Measurements from ENCODE around the gene PKHD1. TPM values are rescaled to one million over a fixed set of nuclear protein-coding genes. Genes with fewer than 3 reads are reported as not detected.

PKHD1 gene
- total RNA-seq, 1 experiment from 2014 or later, result 0.43 TPM

DNA sequence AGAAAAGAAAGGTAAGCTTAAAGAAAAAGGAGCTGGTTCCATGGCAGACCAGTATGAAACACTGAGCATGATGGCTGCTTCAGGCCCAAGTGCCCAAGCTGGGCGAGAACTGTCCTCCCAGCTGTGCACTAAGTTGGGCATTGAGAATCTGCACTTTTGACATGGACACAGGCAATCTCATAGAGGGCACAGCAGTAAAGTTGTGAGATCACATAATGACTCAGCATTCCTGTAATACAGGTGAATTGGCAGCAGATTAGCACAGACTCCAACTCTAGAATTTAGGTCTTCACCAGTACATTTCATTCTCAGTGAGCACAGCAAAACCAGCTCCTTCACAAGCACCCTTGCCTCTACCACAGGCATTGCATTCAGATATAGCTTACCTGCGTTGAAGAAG lies 343.4 kb downstream of the PKHD1 start:
- Histone ChIP-seq H3K27ac (ENCODE audit: low read depth, low read length, poor library complexity, severe bottlenecking) (no peak overlapping the region), H3K4me1 (ENCODE audit: insufficient read depth, low read length, poor library complexity, severe bottlenecking) (no peaks in the 10 kb centered on the region), H3K36me3 (ENCODE audit: insufficient read depth, low read length, poor library complexity, severe bottlenecking) (no peaks in the 10 kb centered on the region), H3K9me3 (ENCODE audit: low read depth, low read length, poor library complexity, severe bottlenecking) (no peaks in the 10 kb centered on the region), H3K4me3 (ENCODE audit: low read depth, low read length, poor library complexity, severe bottlenecking) (no peak overlapping the region), H3K27me3 (replicated peaks; ENCODE audit: insufficient read depth, low read depth, low read length, poor library complexity) (peaks cover 12% of the 10 kb centered on the region)
- no peak for DNase-seq (ENCODE audit: low spot score)
- intact Hi-C loops (cut with micrococcal nuclease; ENCODE audit: unreplicated experiment), result no loop called here
- ChIA-PET POLR2A (ENCODE audit: low non-redundant PET) (no interaction called here), CTCF (no interaction called here)
- BruUV-seq (replicated peaks), result no TSS peak
- TF ChIP-seq EZH2 (IDR thresholded peaks at IDR 0.05; ENCODE audit: borderline replicate concordance, low read depth, low read length, poor library complexity, severe bottlenecking), result no peak
- TF ChIP-seq, protein P1, sequence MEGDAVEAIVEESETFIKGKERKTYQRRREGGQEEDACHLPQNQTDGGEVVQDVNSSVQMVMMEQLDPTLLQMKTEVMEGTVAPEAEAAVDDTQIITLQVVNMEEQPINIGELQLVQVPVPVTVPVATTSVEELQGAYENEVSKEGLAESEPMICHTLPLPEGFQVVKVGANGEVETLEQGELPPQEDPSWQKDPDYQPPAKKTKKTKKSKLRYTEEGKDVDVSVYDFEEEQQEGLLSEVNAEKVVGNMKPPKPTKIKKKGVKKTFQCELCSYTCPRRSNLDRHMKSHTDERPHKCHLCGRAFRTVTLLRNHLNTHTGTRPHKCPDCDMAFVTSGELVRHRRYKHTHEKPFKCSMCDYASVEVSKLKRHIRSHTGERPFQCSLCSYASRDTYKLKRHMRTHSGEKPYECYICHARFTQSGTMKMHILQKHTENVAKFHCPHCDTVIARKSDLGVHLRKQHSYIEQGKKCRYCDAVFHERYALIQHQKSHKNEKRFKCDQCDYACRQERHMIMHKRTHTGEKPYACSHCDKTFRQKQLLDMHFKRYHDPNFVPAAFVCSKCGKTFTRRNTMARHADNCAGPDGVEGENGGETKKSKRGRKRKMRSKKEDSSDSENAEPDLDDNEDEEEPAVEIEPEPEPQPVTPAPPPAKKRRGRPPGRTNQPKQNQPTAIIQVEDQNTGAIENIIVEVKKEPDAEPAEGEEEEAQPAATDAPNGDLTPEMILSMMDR (conservative IDR thresholded peaks at IDR 0.05; ENCODE audit: low read depth, low read length), result no peak

DNA sequence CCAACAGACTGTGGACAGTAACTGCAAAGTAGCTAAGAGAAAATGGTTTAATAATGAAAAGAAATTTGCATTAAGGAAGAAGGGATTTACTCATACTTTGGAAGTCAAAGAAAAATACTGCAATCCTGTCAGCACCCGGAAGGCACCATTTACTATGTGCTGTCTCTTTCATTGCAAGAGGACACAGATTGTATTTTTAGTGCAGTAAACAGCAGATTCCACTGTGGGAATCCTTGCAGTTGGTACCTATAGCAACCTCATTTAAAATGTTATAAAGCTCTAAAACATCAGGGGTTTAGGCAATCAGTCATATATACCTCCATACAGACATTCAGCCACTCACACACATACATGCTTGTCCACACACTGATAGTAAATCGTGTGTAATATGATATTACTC lies 346.8 kb downstream of the PKHD1 start:
- Histone ChIP-seq H3K4me3 (ENCODE audit: low read depth, low read length, poor library complexity, severe bottlenecking) (no peak overlapping the region), H3K9me3 (ENCODE audit: low read depth, low read length, poor library complexity, severe bottlenecking) (no peaks in the 10 kb centered on the region), H3K4me1 (ENCODE audit: insufficient read depth, low read length, poor library complexity, severe bottlenecking) (no peaks in the 10 kb centered on the region), H3K27me3 (replicated peaks; ENCODE audit: insufficient read depth, low read depth, low read length, poor library complexity) (peaks cover 19% of the 10 kb centered on the region), H3K27ac (ENCODE audit: low read depth, low read length, poor library complexity, severe bottlenecking) (no peak overlapping the region), H3K36me3 (ENCODE audit: insufficient read depth, low read length, poor library complexity, severe bottlenecking) (no peaks in the 10 kb centered on the region)
- POLR2A ChIA-PET (ENCODE audit: low non-redundant PET), result no interaction called here
- TF ChIP-seq, protein P1 (conservative IDR thresholded peaks at IDR 0.05; ENCODE audit: low read depth, low read length), result no peak
- no peak for TF ChIP-seq EZH2 (IDR thresholded peaks at IDR 0.05; ENCODE audit: borderline replicate concordance, low read depth, low read length, poor library complexity, severe bottlenecking)
- DNase-seq (ENCODE audit: low spot score), result no peak
- no TSS peak for BruUV-seq (replicated peaks)
- intact Hi-C loops (cut with micrococcal nuclease; ENCODE audit: unreplicated experiment), result no loop called here
- CTCF ChIA-PET, result no interaction called here

DNA sequence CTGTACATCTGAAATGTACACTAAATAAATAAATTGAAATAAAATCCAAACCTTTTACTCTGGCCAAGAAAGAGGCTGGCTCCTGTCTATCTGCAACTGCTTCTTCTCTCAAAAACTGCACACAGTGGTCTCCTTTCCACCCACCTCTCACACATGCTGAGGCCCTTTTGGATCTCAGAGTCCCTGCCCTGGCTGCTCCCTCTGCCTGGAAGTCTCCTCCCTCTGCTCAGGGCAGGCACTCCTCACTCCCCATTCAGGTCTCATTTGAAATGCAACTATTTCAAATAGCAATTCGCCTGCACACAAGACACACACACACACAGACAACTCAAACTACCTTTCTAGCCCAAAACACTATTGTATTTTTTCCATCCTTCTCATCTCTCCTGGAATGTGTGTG lies 348.8 kb downstream of the PKHD1 start:
- no peak overlapping the region for H3K27ac ChIP-seq (ENCODE audit: low read depth, low read length, poor library complexity, severe bottlenecking)
- DNase-seq (ENCODE audit: low spot score), result no peak
- no TSS peak for BruUV-seq (replicated peaks)
- H3K4me3 ChIP-seq (ENCODE audit: low read depth, low read length, poor library complexity, severe bottlenecking), result no peak overlapping the region
- H3K4me1 ChIP-seq (ENCODE audit: insufficient read depth, low read length, poor library complexity, severe bottlenecking), result no peaks in the 10 kb centered on the region
- ChIA-PET POLR2A (ENCODE audit: low non-redundant PET) (no interaction called here), CTCF (no interaction called here)
- H3K9me3 ChIP-seq (ENCODE audit: low read depth, low read length, poor library complexity, severe bottlenecking), result no peaks in the 10 kb centered on the region
- TF ChIP-seq, protein P1 (conservative IDR thresholded peaks at IDR 0.05; ENCODE audit: low read depth, low read length), result no peak
- TF ChIP-seq EZH2 (IDR thresholded peaks at IDR 0.05; ENCODE audit: borderline replicate concordance, low read depth, low read length, poor library complexity, severe bottlenecking), result no peak
- no peaks in the 10 kb centered on the region for H3K36me3 ChIP-seq (ENCODE audit: insufficient read depth, low read length, poor library complexity, severe bottlenecking)
- H3K27me3 ChIP-seq (replicated peaks; ENCODE audit: insufficient read depth, low read depth, low read length, poor library complexity), result peaks cover 19% of the 10 kb centered on the region
- intact Hi-C loops (cut with micrococcal nuclease; ENCODE audit: unreplicated experiment), result loop anchor here (10.0 kb wide), 1 partner anchor 206 kb away; no protein-coding TSS in a partner anchor
